DMS53 (cell line): Measurements from ENCODE around the gene ESPNL.
A peak's percentile ranks its signal among the peaks of the same experiment; 100 is the strongest.

Experiments
- DNase-seq: peaks from one replicate; lab custom pipeline; 2025; lab: John Stamatoyannopoulos, UW

The ESPNL gene

GRCh38 chr2:238140721-238141540 is 40.8 kb downstream of the ESPNL start:
- no peak for DNase-seq

GRCh38 chr2:238141541-238142318 is 41.6 kb downstream of the ESPNL start:
- DNase-seq, result peak; percentile 86

- DNase-seq, result no peak
Measured at GRCh38 chr2:238142382-238143205, 42.5 kb downstream of the ESPNL start.

- DNase-seq, result peak; percentile 84
Measured at GRCh38 chr2:238143239-238143951, 43.3 kb downstream of the ESPNL start.

- DNase-seq, result no peak
Measured at GRCh38 chr2:238144262-238144661, 44.1 kb downstream of the ESPNL start.

GRCh38 chr2:238145046-238145445 is 44.9 kb downstream of the ESPNL start:
- no peak for DNase-seq

GRCh38 chr2:238145851-238146250 is 45.7 kb downstream of the ESPNL start:
- peak; percentile 36 for DNase-seq

- DNase-seq, result no peak
Measured at GRCh38 chr2:238146884-238147544, 46.9 kb downstream of the ESPNL start.

- no peak for DNase-seq
Measured at GRCh38 chr2:238148981-238149380, 48.8 kb downstream of the ESPNL start.

- no peak for DNase-seq
Measured at GRCh38 chr2:238149841-238150572, 49.9 kb downstream of the ESPNL start.

- no peak for DNase-seq
Measured at GRCh38 chr2:238150686-238151085, 50.5 kb downstream of the ESPNL start.

- DNase-seq, result no peak
Measured at GRCh38 chr2:238151205-238151604, 51.1 kb downstream of the ESPNL start.

GRCh38 chr2:238151628-238152235 is 51.6 kb downstream of the ESPNL start:
- no peak for DNase-seq

GRCh38 chr2:238152771-238153688 is 52.9 kb downstream of the ESPNL start:
- no peak for DNase-seq

- no peak for DNase-seq
Measured at GRCh38 chr2:238154570-238154969, 54.4 kb downstream of the ESPNL start.

- peak; percentile 80 for DNase-seq
Measured at GRCh38 chr2:238155051-238155760, 55.1 kb downstream of the ESPNL start.

GRCh38 chr2:238155761-238156694 is 55.9 kb downstream of the ESPNL start:
- peak; percentile 38 for DNase-seq
